ENCODE measurements around the gene CEP97. TPM values are rescaled to one million over a fixed set of nuclear protein-coding genes. Genes with fewer than 3 reads are reported as not detected.

Gene CEP97
- total RNA-seq, 2 donors from 2014 or later, result 13.7 to 21.3 TPM

- Histone ChIP-seq H3K9ac (ENCODE audit: extremely low read depth, low read length, poor library complexity, severe bottlenecking) (no peak overlapping the region), H3K36me3 (ENCODE audit: control insufficient read depth, insufficient read depth, low read length) (no peaks in the 10 kb centered on the region), H3K27me3 (ENCODE audit: control insufficient read depth, insufficient read depth, low read length, poor library complexity, severe bottlenecking) (no peaks in the 10 kb centered on the region), H3K27ac (ENCODE audit: low read depth, low read length) (no peak overlapping the region), H3K4me3 (ENCODE audit: low read length) (no peak overlapping the region), H3K9me3 (ENCODE audit: control insufficient read depth, low read length) (no peaks in the 10 kb centered on the region), H3K4me1 (ENCODE audit: control insufficient read depth, insufficient read depth, low read length) (peaks cover 4% of the 10 kb centered on the region)
- no peak for DNase-seq
- no peak for TF ChIP-seq CTCF (conservative IDR thresholded peaks at IDR 0.05)
- Mint-ChIP-seq H3K27me3 (ENCODE audit: insufficient read depth) (no peaks in the 10 kb centered on the region), H3K4me1 (peaks cover 3% of the 10 kb centered on the region), H3K27ac (no peak overlapping the region), H3K4me3 (no peak overlapping the region), H3K36me3 (ENCODE audit: low read depth) (peaks cover 10% of the 10 kb centered on the region), H3K9me3 (peaks cover 3% of the 10 kb centered on the region)
- 97% methylated on average over 2 of the region's 2 CpGs; no CpG with 5 or more reads in 1 of the 2 experiments for WGBS, 2 experiments (ENCODE audit: insufficient coverage in 1 of 2, insufficient read length in 1 of 2)
Measured at GRCh38 chr3:101802179-101802578, 77.8 kb downstream of the CEP97 start.

GRCh38 chr3:101803173-101803782 lies 78.9 kb downstream of the CEP97 start:
- no peak overlapping the region for H3K9ac ChIP-seq (ENCODE audit: extremely low read depth, low read length, poor library complexity, severe bottlenecking)
- no peak overlapping the region for H3K27ac ChIP-seq (ENCODE audit: low read depth, low read length)
- no peak overlapping the region for H3K4me3 ChIP-seq (ENCODE audit: low read length)
- no peaks in the 10 kb centered on the region for H3K27me3 ChIP-seq (ENCODE audit: control insufficient read depth, insufficient read depth, low read length, poor library complexity, severe bottlenecking)
- H3K27me3 Mint-ChIP-seq (ENCODE audit: insufficient read depth), result no peaks in the 10 kb centered on the region
- H3K4me1 ChIP-seq (ENCODE audit: control insufficient read depth, insufficient read depth, low read length), result peaks cover 4% of the 10 kb centered on the region
- no peak for DNase-seq
- no peak overlapping the region for H3K4me3 Mint-ChIP-seq
- peaks cover under 1% of the 10 kb centered on the region for H3K9me3 Mint-ChIP-seq
- TF ChIP-seq CTCF (conservative IDR thresholded peaks at IDR 0.05), result peak; percentile 97
- peaks cover 7% of the 10 kb centered on the region for H3K36me3 Mint-ChIP-seq (ENCODE audit: low read depth)
- no peaks in the 10 kb centered on the region for H3K36me3 ChIP-seq (ENCODE audit: control insufficient read depth, insufficient read depth, low read length)
- H3K4me1 Mint-ChIP-seq, result peaks cover 3% of the 10 kb centered on the region
- H3K9me3 ChIP-seq (ENCODE audit: control insufficient read depth, low read length), result no peaks in the 10 kb centered on the region
- no peak overlapping the region for H3K27ac Mint-ChIP-seq
- 97 to 100% methylated on average over 2 to 8 of the region's 9 CpGs for WGBS, 2 experiments (ENCODE audit: insufficient coverage in 1 of 2, insufficient read length in 1 of 2)

GRCh38 chr3:101803939-101804338 lies 79.5 kb downstream of the CEP97 start:
- Mint-ChIP-seq H3K9me3 (no peaks in the 10 kb centered on the region), H3K4me3 (no peak overlapping the region), H3K4me1 (peaks cover 3% of the 10 kb centered on the region), H3K27me3 (ENCODE audit: insufficient read depth) (no peaks in the 10 kb centered on the region), H3K27ac (no peak overlapping the region), H3K36me3 (ENCODE audit: low read depth) (peaks cover 5% of the 10 kb centered on the region)
- whole genome bisulfite sequencing, 2 experiments (ENCODE audit: insufficient coverage in 1 of 2, insufficient read length in 1 of 2), result 93% methylated on average over 3 of the region's 3 CpGs; no CpG with 5 or more reads in 1 of the 2 experiments
- Histone ChIP-seq H3K27me3 (ENCODE audit: control insufficient read depth, insufficient read depth, low read length, poor library complexity, severe bottlenecking) (no peaks in the 10 kb centered on the region), H3K36me3 (ENCODE audit: control insufficient read depth, insufficient read depth, low read length) (no peaks in the 10 kb centered on the region), H3K27ac (ENCODE audit: low read depth, low read length) (no peak overlapping the region), H3K4me3 (ENCODE audit: low read length) (no peak overlapping the region), H3K9me3 (ENCODE audit: control insufficient read depth, low read length) (no peaks in the 10 kb centered on the region), H3K9ac (ENCODE audit: extremely low read depth, low read length, poor library complexity, severe bottlenecking) (no peak overlapping the region), H3K4me1 (ENCODE audit: control insufficient read depth, insufficient read depth, low read length) (peaks cover 4% of the 10 kb centered on the region)
- no peak for TF ChIP-seq CTCF (conservative IDR thresholded peaks at IDR 0.05)
- no peak for DNase-seq

Measured in endodermal cell (in vitro differentiated cells).